GM12878 (cell line): ENCODE results near the gene C19orf81. TPM values are rescaled to one million over a fixed set of nuclear protein-coding genes. Genes with fewer than 3 reads are reported as not detected.

Experiments used
- ATAC-seq: fragments of 200-7000 bp; cut with Tn5 transposase; 3 replicates; pipeline ENCODE4 v1.9.1; 2020; ENCODE audit warnings: mild to moderate bottlenecking, moderate library complexity
- BruUV-seq: library from RNA; stranded (reverse); fragments of 400-500 nt; replicated peaks from 2 replicates; lab custom pipeline; 2021; lab: Mats Ljungman, UMichigan
- CTCF ChIA-PET: fragments of 300-600 bp; sonication (Branson Sonifier 250); formaldehyde crosslinking; extraction: SDS; loops from one replicate; lab custom pipeline; 2021; ENCODE audit warnings: inconsistent platforms; lab: Yijun Ruan, JAX
- POLR2A ChIA-PET: fragments of 350-600 bp; formaldehyde crosslinking; extraction: SDS; loops from one replicate; lab custom pipeline; 2021; ENCODE audit warnings: inconsistent platforms; lab: Charles Lee
- RAD21 ChIA-PET: fragments of 300-600 bp; sonication (Branson Sonifier 250); formaldehyde crosslinking; loops from one replicate; lab custom pipeline; 2023; ENCODE audit warnings: antibody characterized with exemption; ENCODE audit not compliant: unreplicated experiment; lab: Charles Lee
- SMC1A ChIA-PET: fragments of 300-600 bp; sonication (Branson Sonifier 250); formaldehyde crosslinking; loops from one replicate; lab custom pipeline; 2023; ENCODE audit not compliant: unreplicated experiment, uncharacterized antibody; lab: Charles Lee
- DNase-seq: peaks from one replicate; pipeline ENCODE4 v3.0.0-alpha.2; 2011; ENCODE audit warnings: low read depth, low spot score
- FAIRE-seq: peaks from 3 replicates; lab custom pipeline; 2011; peaks lifted over from hg19 to GRCh38; lab: Jason Lieb, UNC
- H2AFZ ChIP-seq: 2 replicates; pipeline ENCODE4 v1.6.0; 2011; ENCODE audit warnings: low read depth, low read length, control low read depth; ENCODE audit not compliant: control insufficient read depth
- H3K27ac ChIP-seq: 2 replicates; pipeline ENCODE4 v1.5.1; 2011; ENCODE audit warnings: control low read depth; ENCODE audit not compliant: control insufficient read depth, insufficient read depth
- H3K27me3 ChIP-seq, 2 experiments: replicated peaks in 1 of 2; 2 replicates each; pipeline versions ENCODE4 v1.6.0 to v1.6.1; 2011; ENCODE audit warnings: low read length in 1 of 2; ENCODE audit not compliant: control insufficient read depth in 2 of 2, insufficient read depth in 2 of 2
- H3K36me3 ChIP-seq, 2 experiments: 2 replicates each; pipeline ENCODE4 v1.5.1; 2011; ENCODE audit warnings: low read length in 1 of 2; ENCODE audit not compliant: control insufficient read depth in 2 of 2, insufficient read depth in 2 of 2
- H3K4me1 ChIP-seq: 2 replicates; pipeline ENCODE4 v1.6.1; 2011; ENCODE audit warnings: mild to moderate bottlenecking, low read length, moderate library complexity, mixed read lengths; ENCODE audit not compliant: control insufficient read depth, insufficient read depth
- H3K4me2 ChIP-seq: 2 replicates; pipeline ENCODE4 v1.6.0; 2011; ENCODE audit warnings: control low read depth; ENCODE audit not compliant: control insufficient read depth, insufficient read depth
- H3K4me3 ChIP-seq: fragments of 200-600 bp; sonication (generic); 2 replicates; pipeline ENCODE4 v1.5.1; 2016
- H3K79me2 ChIP-seq: 2 replicates; pipeline ENCODE4 v1.6.0; 2011; ENCODE audit warnings: low read length; ENCODE audit not compliant: control insufficient read depth, insufficient read depth
- H3K9ac ChIP-seq: 2 replicates; pipeline ENCODE4 v1.8.0; 2011; ENCODE audit warnings: low read length, control low read depth, mixed read lengths; ENCODE audit not compliant: control insufficient read depth, insufficient read depth
- H3K9me3 ChIP-seq: replicated peaks from 3 replicates; pipeline ENCODE4 v1.5.1; 2011; ENCODE audit warnings: mild to moderate bottlenecking, low read length; ENCODE audit not compliant: control insufficient read depth, insufficient read depth
- H4K20me1 ChIP-seq: 2 replicates; pipeline ENCODE4 v1.6.0; 2011; ENCODE audit not compliant: control insufficient read depth, insufficient read depth
- BCL11A ChIP-seq: IDR thresholded peaks from 2 replicates; pipeline ENCODE4 v1.6.1; 2011; ENCODE audit warnings: low read depth, low read length
- BHLHE40 ChIP-seq, 2 experiments: fragments of 450-650 bp in 1 of 2; IDR thresholded peaks; 2 replicates each; pipeline ENCODE4 v1.6.1; 2011 to 2017; ENCODE audit warnings: low read depth in 2 of 2, borderline replicate concordance in 1 of 2, improper control_type of control experiment in 1 of 2, low read length in 1 of 2, mild to moderate bottlenecking in 1 of 2
- NBN ChIP-seq: fragments of 450-650 bp; IDR thresholded peaks from 2 replicates; pipeline ENCODE4 v1.6.1; 2016
- POLR2AphosphoS2 ChIP-seq: IDR thresholded peaks from 2 replicates; pipeline ENCODE4 v1.6.1; 2011; ENCODE audit warnings: low read depth, mild to moderate bottlenecking, low read length, improper control_type of control experiment, moderate library complexity
- YY1 ChIP-seq: IDR thresholded peaks from 2 replicates; pipeline ENCODE4 v1.6.1; 2011; ENCODE audit warnings: low read depth, mild to moderate bottlenecking, low read length
- ZSCAN29 ChIP-seq: fragments of 450-650 bp; IDR thresholded peaks from 2 replicates; pipeline ENCODE4 v1.6.1; 2017; ENCODE audit warnings: mild to moderate bottlenecking, moderate library complexity
- WGBS: methylation state at CpG from one replicate; pipeline ENCODE4 v1.1.6; 2016; ENCODE audit warnings: low lambda C conversion rate; ENCODE audit not compliant: insufficient replicate concordance, insufficient coverage; ENCODE audit errors: missing lambda C conversion rate; 5-methylcytosine and 5-hydroxymethylcytosine counted together
- in situ Hi-C: fragments of 300-500 bp; cut with MboI; formaldehyde crosslinking; loops from 9 replicates; pipeline ENCODE4 v1.14.3; 2018; ENCODE audit warnings: mixed read lengths
- intact Hi-C: fragments of 100-400 bp; cut with micrococcal nuclease; formaldehyde crosslinking; loops from one replicate; pipeline ENCODE4 v1.14.2; 2022; ENCODE audit not compliant: unreplicated experiment
- polyA plus RNA-seq, 11 experiments: library from polyadenylated mRNA; depleted of rRNA in 4 of 11; unstranded in 6 of 11; stranded (reverse) in 5 of 11; fragments of >200 nt; fragmentation: Nextera tagmentation in 4 of 11; fragmentation: Illumina TruSeq in 1 of 11; extraction: Ambion mirVana in 4 of 11; extraction: Trizol in 1 of 11; gene quantifications; 1 replicate in 1 of 11; 2 replicates in 10 of 11; pipeline versions ENCODE4 v1.2.1 to v1.2.3, GENCODE V29; 2011 to 2016; ENCODE audit warnings: inconsistent platforms in 2 of 11, missing spikeins in 2 of 11, low read depth in 1 of 11
- total RNA-seq, 4 experiments: library from RNA; depleted of rRNA in 3 of 4; stranded (reverse); fragments of >200 nt in 3 of 4; fragmentation: Illumina TruSeq in 1 of 4; extraction: Trizol in 1 of 4; gene quantifications; 2 replicates each; pipeline versions ENCODE4 v1.2.1 to v1.2.3, GENCODE V29; 2013 to 2021
- TF ChIP-seq, protein P1 (sequence below): fragments of 450-650 bp; IDR thresholded peaks from 2 replicates; pipeline ENCODE4 v1.6.1; 2016; ENCODE audit warnings: mild to moderate bottlenecking

Gene C19orf81
- total and polyA plus RNA-seq, 10 of the 15 experiments (the other 5 are each of a cell fraction or from before 2014, with no cell fraction given) = 0.69 TPM; not detected in 9

DNA sequence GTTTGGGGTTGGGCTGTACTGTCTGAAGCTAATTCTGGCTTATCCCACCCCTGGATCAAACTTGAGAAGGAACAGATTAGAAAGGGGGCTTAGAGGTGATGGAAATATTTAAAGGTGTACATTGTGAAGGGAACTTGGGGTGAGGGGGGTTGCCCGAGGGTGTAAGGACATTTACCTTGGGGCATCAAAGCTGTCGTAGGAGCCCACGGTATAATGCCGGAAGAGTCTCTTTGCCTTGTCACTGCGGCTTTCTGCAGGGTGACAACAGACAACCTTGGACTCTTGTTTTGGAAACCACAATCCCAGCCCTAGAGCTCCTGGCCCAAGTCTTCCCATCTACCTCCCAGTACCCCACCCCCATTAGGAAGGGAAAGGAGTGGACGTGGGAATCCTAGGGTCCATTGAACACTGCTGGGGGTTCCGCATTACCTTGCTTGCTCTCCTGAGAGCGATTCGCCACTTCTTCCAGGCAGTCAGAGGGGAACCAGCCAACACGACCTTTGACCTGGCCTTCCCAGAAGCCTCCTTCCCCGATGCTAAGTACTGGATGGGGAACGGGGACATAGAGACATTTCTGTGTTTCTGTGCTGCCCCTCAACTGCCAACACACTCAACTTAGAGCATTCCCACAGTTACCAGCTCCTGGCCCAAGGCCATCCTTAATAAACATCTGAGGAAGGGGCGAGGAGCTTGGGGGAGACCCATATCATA lies 48.3 kb downstream of the C19orf81 start:
- BruUV-seq = no TSS peak
- no peak overlapping the region for H3K4me2 ChIP-seq
- SMC1A ChIA-PET = no interaction called here
- intact Hi-C loops (no loop called here), in situ Hi-C loops (no loop called here)
- FAIRE-seq (no peak), DNase-seq (no peak), ATAC-seq (no peak)
- POLR2A ChIA-PET = no interaction called here
- 41% methylated on average over 13 of the region's 13 CpGs for WGBS
- H3K9ac ChIP-seq = no peak overlapping the region
- H3K27me3 ChIP-seq = no peaks in the 10 kb centered on the region; a peak in 1 of 4 replicates
- no peak overlapping the region for H3K27ac ChIP-seq
- CTCF ChIA-PET = no interaction called here
- RAD21 ChIA-PET = no interaction called here
- no peaks in the 10 kb centered on the region for H3K79me2 ChIP-seq
- H3K9me3 ChIP-seq = no peaks in the 10 kb centered on the region
- no peaks in the 10 kb centered on the region; the same call in 1 of the 2 replicates for H4K20me1 ChIP-seq
- no peaks in the 10 kb centered on the region for H3K36me3 ChIP-seq
- no peak overlapping the region for H3K4me3 ChIP-seq
- TF ChIP-seq NBN (no peak), BCL11A (no peak), BHLHE40 (IDR thresholded peaks at IDR 0.05; ENCODE audit: borderline replicate concordance in 1 of 2, low read depth in 2 of 2, low read length in 1 of 2) (no peak), POLR2AphosphoS2 (no peak)
- H3K4me1 ChIP-seq = no peaks in the 10 kb centered on the region
- no peak overlapping the region for H2AFZ ChIP-seq

DNA sequence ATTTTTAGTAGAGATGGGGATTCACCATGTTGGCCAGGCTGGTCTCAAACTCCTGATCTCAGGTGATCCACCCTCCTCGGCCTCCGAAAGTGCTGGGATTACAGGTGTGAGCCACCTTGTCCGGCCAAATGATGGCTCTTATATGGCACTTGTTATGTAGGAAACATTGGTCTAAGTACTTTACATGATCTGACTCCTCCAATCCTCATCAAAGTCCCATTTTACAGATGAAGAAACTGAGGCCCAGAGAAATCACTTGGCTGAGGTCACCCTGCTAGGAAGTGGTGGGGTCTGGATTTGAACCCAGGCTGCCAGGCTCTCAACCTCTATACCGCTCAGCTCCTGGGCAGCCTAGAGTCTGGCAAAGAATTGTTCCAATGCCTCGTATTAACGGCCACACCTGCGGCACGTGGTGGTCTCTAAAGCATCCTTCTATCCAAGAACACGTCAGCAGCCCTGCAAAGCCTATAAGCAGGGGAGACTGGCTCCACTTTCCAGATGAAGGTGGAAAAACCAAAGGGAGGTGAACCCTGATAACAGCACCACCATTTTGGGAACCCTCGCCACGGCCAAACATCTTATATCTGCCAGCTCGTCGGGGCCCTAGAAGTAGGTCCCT lies 52.2 kb downstream of the C19orf81 start:
- H3K4me3 ChIP-seq = no peak overlapping the region
- FAIRE-seq (no peak), ATAC-seq (no peak), DNase-seq (no peak)
- CTCF ChIA-PET = interaction anchor here (1.2 kb wide), 1 partner anchor 220 kb away, joined by 4 read pairs; no protein-coding TSS in a partner anchor
- POLR2A ChIA-PET = no interaction called here
- H3K27ac ChIP-seq = no peak overlapping the region
- WGBS = 26% methylated on average over 13 of the region's 13 CpGs
- no peaks in the 10 kb centered on the region for H3K79me2 ChIP-seq
- in situ Hi-C loops (no loop called here), intact Hi-C loops (no loop called here)
- H3K9me3 ChIP-seq = no peaks in the 10 kb centered on the region
- RAD21 ChIA-PET = no interaction called here
- SMC1A ChIA-PET = no interaction called here
- TF ChIP-seq ZSCAN29 = no peak
- no peak for TF ChIP-seq YY1
- TF ChIP-seq, protein P1, sequence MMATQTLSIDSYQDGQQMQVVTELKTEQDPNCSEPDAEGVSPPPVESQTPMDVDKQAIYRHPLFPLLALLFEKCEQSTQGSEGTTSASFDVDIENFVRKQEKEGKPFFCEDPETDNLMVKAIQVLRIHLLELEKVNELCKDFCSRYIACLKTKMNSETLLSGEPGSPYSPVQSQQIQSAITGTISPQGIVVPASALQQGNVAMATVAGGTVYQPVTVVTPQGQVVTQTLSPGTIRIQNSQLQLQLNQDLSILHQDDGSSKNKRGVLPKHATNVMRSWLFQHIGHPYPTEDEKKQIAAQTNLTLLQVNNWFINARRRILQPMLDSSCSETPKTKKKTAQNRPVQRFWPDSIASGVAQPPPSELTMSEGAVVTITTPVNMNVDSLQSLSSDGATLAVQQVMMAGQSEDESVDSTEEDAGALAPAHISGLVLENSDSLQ = no peak
- no peaks in the 10 kb centered on the region for H3K36me3 ChIP-seq
- H2AFZ ChIP-seq = no peak overlapping the region
- H3K4me2 ChIP-seq = no peak overlapping the region
- no peaks in the 10 kb centered on the region for H3K4me1 ChIP-seq
- H4K20me1 ChIP-seq = no peaks in the 10 kb centered on the region; the same call in 1 of the 2 replicates
- no peaks in the 10 kb centered on the region; a peak in 1 of 4 replicates for H3K27me3 ChIP-seq
- no peak overlapping the region for H3K9ac ChIP-seq
- BruUV-seq = no TSS peak
